CD4-positive, alpha-beta T cell treated with Interferon alpha-2 for 1 hour (primary cell): ENCODE results near the gene ZNF217.
"Not testable (repeated sequence)": the region's sequence is repeated elsewhere in the genome, so short reads cannot be mapped to it uniquely, and the experiment has no call there.

Experiments
- DNase-seq, 2 donors: peaks; one replicate each; pipeline ENCODE4 v3.0.0-alpha.2; 2020 to 2022

Gene ZNF217

GRCh38 chr20:53581444-53582250 lies 12.0 kb downstream of the ZNF217 start:
- DNase-seq: no peak

GRCh38 chr20:53580376-53581111 lies 13.1 kb downstream of the ZNF217 start:
- DNase-seq: no peak

GRCh38 chr20:53579581-53580375 lies 13.9 kb downstream of the ZNF217 start:
- peak; percentile 37 to 61 for DNase-seq

- no peak for DNase-seq
Measured at GRCh38 chr20:53579266-53579580, 14.4 kb downstream of the ZNF217 start.

GRCh38 chr20:53578492-53579222 lies 15.0 kb downstream of the ZNF217 start:
- DNase-seq: peak; percentile 69 to 88

GRCh38 chr20:53576586-53577318 lies 16.9 kb downstream of the ZNF217 start:
- DNase-seq: peak in 1 of 2 donors; percentile 48

GRCh38 chr20:53576195-53576580 lies 17.5 kb downstream of the ZNF217 start:
- no peak for DNase-seq

GRCh38 chr20:53575481-53576194 lies 18.0 kb downstream of the ZNF217 start:
- DNase-seq: no peak

- no peak for DNase-seq
Measured at GRCh38 chr20:53574819-53575218, 18.8 kb downstream of the ZNF217 start.

- DNase-seq: no peak
Measured at GRCh38 chr20:53574259-53574789, 19.3 kb downstream of the ZNF217 start.

GRCh38 chr20:53571555-53572286 lies 21.9 kb downstream of the ZNF217 start:
- no peak for DNase-seq

- DNase-seq: no peak
Measured at GRCh38 chr20:53570446-53571276, 23.0 kb downstream of the ZNF217 start.

GRCh38 chr20:53569606-53570307 lies 23.9 kb downstream of the ZNF217 start:
- no peak for DNase-seq

- no peak for DNase-seq
Measured at GRCh38 chr20:53569005-53569404, 24.6 kb downstream of the ZNF217 start.

- DNase-seq: no peak
Measured at GRCh38 chr20:53568351-53568750, 25.3 kb downstream of the ZNF217 start.

- no peak for DNase-seq
Measured at GRCh38 chr20:53567379-53567917, 26.2 kb downstream of the ZNF217 start.

GRCh38 chr20:53566623-53567022 lies 27.0 kb downstream of the ZNF217 start:
- DNase-seq: not testable (repeated sequence)

GRCh38 chr20:53565254-53565653 lies 28.4 kb downstream of the ZNF217 start:
- DNase-seq: no peak
